HepG2 (cell line): Measurements from ENCODE around the gene ZNF273.

Experiments
- BCLAF1 ChIP-seq: fragments of 450-650 bp; IDR thresholded peaks from 2 replicates; pipeline ENCODE4 v1.6.1; 2017; ENCODE audit warnings: mild to moderate bottlenecking
- MTF1 ChIP-seq: sonication (generic); formaldehyde crosslinking; IDR thresholded peaks from 2 replicates; pipeline ENCODE4 v1.5.0; 2020; ENCODE audit warnings: missing genetic modification reagents
- NONO ChIP-seq, 2 experiments: fragments of 450-650 bp in 1 of 2; sonication (generic) in 1 of 2; formaldehyde crosslinking in 1 of 2; IDR thresholded peaks in 1 of 2; conservative IDR thresholded peaks in 1 of 2; 2 replicates each; pipeline versions ENCODE4 v1.6.1 to v1.8.0; 2017 to 2022; ENCODE audit warnings: mild to moderate bottlenecking in 1 of 2, missing genetic modification reagents in 1 of 2, moderate library complexity in 1 of 2
- TCF7 ChIP-seq: sonication (generic); IDR thresholded peaks from 2 replicates; pipeline ENCODE4 v1.6.1; 2016; ENCODE audit warnings: antibody characterized with exemption, low read depth
- ZNF3 ChIP-seq: IDR thresholded peaks from 2 replicates; pipeline ENCODE4 v1.7.0; 2017; ENCODE audit warnings: inconsistent platforms
- ZSCAN22 ChIP-seq: sonication (generic); formaldehyde crosslinking; IDR thresholded peaks from 2 replicates; pipeline ENCODE4 v1.4.0; 2020; ENCODE audit warnings: mild to moderate bottlenecking, missing genetic modification reagents

GRCh38 chr7:64887756-64888508 is 15.1 kb upstream of the ZNF273 start:
- no peak for TF ChIP-seq TCF7
- no peak for TF ChIP-seq NONO (IDR thresholded peaks at IDR 0.05)
- TF ChIP-seq NONO (CRISPR knock-in tag; conservative IDR thresholded peaks at IDR 0.05) = no peak; the same call in 1 of the 2 replicates
- no peak for TF ChIP-seq ZNF3
- TF ChIP-seq ZSCAN22 (CRISPR knock-in tag) = no peak
- no peak for TF ChIP-seq MTF1
- no peak for TF ChIP-seq BCLAF1
